ENCODE data around the gene STK4. TPM values are rescaled to one million over a fixed set of nuclear protein-coding genes. Genes with fewer than 3 reads are reported as not detected.

Gene STK4
- total and polyA plus RNA-seq, 2 donors (not counting 3 experiments of a cell fraction or from before 2014, with no cell fraction given): 9.1 to 29.6 TPM

GRCh38 chr20:45128099-45128498 is 161.8 kb downstream of the STK4 start:
- dilution Hi-C loops (cut with MboI; ENCODE audit: extremely low pct_ligation_motif_present, low sequenced_read_pairs): no loop called here
- POLR2A ChIA-PET: no interaction called here
- CTCF ChIA-PET: interaction anchor here (1.2 to 3.4 kb wide), 2 partner anchors 11 to 84 kb away, joined by 4 to 15 read pairs; no protein-coding TSS in a partner anchor
- H4K20me1 ChIP-seq (replicated peaks; ENCODE audit: control insufficient read depth, extremely low read depth, insufficient read depth, low read length): no peaks in the 10 kb centered on the region
- TF ChIP-seq GATA2 (IDR thresholded peaks at IDR 0.05; ENCODE audit: insufficient read depth, insufficient read length, low read depth, low read length): no peak
- TF ChIP-seq POLR2A (IDR thresholded peaks at IDR 0.05; ENCODE audit: low read depth, low read length): no peak
- no peak for TF ChIP-seq JUN (IDR thresholded peaks at IDR 0.05; ENCODE audit: borderline replicate concordance, insufficient read depth, insufficient read length, low read depth)
- TF ChIP-seq MYC (IDR thresholded peaks at IDR 0.05; ENCODE audit: low read depth, low read length): no peak
- TF ChIP-seq CTCF (IDR thresholded peaks at IDR 0.05; ENCODE audit: extremely low read depth in 1 of 2, insufficient read depth in 1 of 2, low read depth in 1 of 2, low read length in 2 of 2): no peak
- TF ChIP-seq EZH2 (IDR thresholded peaks at IDR 0.05; ENCODE audit: borderline replicate concordance, low read depth, low read length, severe bottlenecking): no peak
- TF ChIP-seq MAX (IDR thresholded peaks at IDR 0.05; ENCODE audit: insufficient read depth, insufficient read length): no peak
- TF ChIP-seq FOS (IDR thresholded peaks at IDR 0.05; ENCODE audit: borderline replicate concordance, insufficient read depth, low read length): no peak
- TF ChIP-seq POLR2AphosphoS5 (IDR thresholded peaks at IDR 0.05; ENCODE audit: insufficient read depth, low read depth, low read length): no peak
- intact Hi-C loops (cut with micrococcal nuclease): no loop called here
- H3K4me2 ChIP-seq (ENCODE audit: insufficient read depth, low read length): no peak overlapping the region
- no peaks in the 10 kb centered on the region for H3K36me3 ChIP-seq (ENCODE audit: control insufficient read depth in 2 of 2, extremely low read depth in 1 of 2, insufficient read depth in 2 of 2, low read length in 2 of 2)
- H3K79me2 ChIP-seq (ENCODE audit: control insufficient read depth, insufficient read depth, low read length): no peaks in the 10 kb centered on the region
- no TSS peak for BruUV-seq (replicated peaks)
- no peak overlapping the region for H3K27ac ChIP-seq (ENCODE audit: insufficient read depth, low read depth, low read length)
- DNase-seq (ENCODE audit: low read depth, low spot score): no peak
- no peak overlapping the region for H3K4me3 ChIP-seq (replicated peaks in 1 of 3; ENCODE audit: insufficient read depth in 1 of 3, low read depth in 1 of 3, low read length in 3 of 3)
- no peak for FAIRE-seq
- H3K4me1 ChIP-seq (ENCODE audit: control insufficient read depth, extremely low read depth, insufficient read depth, low read length): no peaks in the 10 kb centered on the region
- no peak overlapping the region for H3K9ac ChIP-seq (replicated peaks; ENCODE audit: extremely low read depth, insufficient read depth, low read length)
- H3K9me1 ChIP-seq (replicated peaks; ENCODE audit: control insufficient read depth, extremely low read depth, insufficient read depth, low read length): no peaks in the 10 kb centered on the region
- H3K9me3 ChIP-seq (replicated peaks; ENCODE audit: control insufficient read depth, insufficient read depth, low read length): no peaks in the 10 kb centered on the region
- H2AFZ ChIP-seq (ENCODE audit: low read depth, low read length): no peak overlapping the region
- H3K27me3 ChIP-seq (ENCODE audit: control insufficient read depth in 2 of 2, insufficient read depth in 2 of 2, low read length in 2 of 2): peaks cover 6 to 27% of the 10 kb centered on the region in 2 experiments

Small RNA genes within 50 kb of the gene (small RNA-seq; reads per million reads assigned to genes)
- not detected for gene RF00019 (ENCODE audit: insufficient read depth, insufficient read length, low read depth, low replicate concordance)

Other genes with a start within 250 kb of the STK4 start
- gene KCNK15, start 220.6 kb upstream of the STK4 start, total RNA-seq: not detected in 2 replicates
- 0.05 and 0.06 TPM in 2 replicates for gene KCNK15, start 220.6 kb upstream of the STK4 start, polyA plus RNA-seq
- gene RIMS4, start 156.0 kb upstream of the STK4 start, total RNA-seq: not detected in 2 replicates
- gene RIMS4, start 156.0 kb upstream of the STK4 start, polyA plus RNA-seq: not detected in 2 replicates
- gene YWHAB, start 80.8 kb upstream of the STK4 start, total RNA-seq: 255 and 256 TPM in 2 replicates
- 45.9 and 65.9 TPM in 2 replicates for gene YWHAB, start 80.8 kb upstream of the STK4 start, polyA plus RNA-seq
- gene PABPC1L, start 56.5 kb upstream of the STK4 start, total RNA-seq: 7.5 and 7.8 TPM in 2 replicates
- 12.6 and 14.2 TPM in 2 replicates for gene PABPC1L, start 56.5 kb upstream of the STK4 start, polyA plus RNA-seq
- gene TOMM34, start 6.1 kb upstream of the STK4 start, total RNA-seq: 37.0 and 44.2 TPM in 2 replicates
- gene TOMM34, start 6.1 kb upstream of the STK4 start, polyA plus RNA-seq: 36.3 and 36.9 TPM in 2 replicates
- 0.23 and 0.29 TPM in 2 replicates for gene KCNS1, start 134.6 kb downstream of the STK4 start, total RNA-seq
- gene KCNS1, start 134.6 kb downstream of the STK4 start, polyA plus RNA-seq: 0.14 and 0.29 TPM in 2 replicates
- gene WFDC5, start 148.7 kb downstream of the STK4 start, total RNA-seq: not detected in 2 replicates
- not detected in 2 replicates for gene WFDC5, start 148.7 kb downstream of the STK4 start, polyA plus RNA-seq
- gene WFDC12, start 158.0 kb downstream of the STK4 start, total RNA-seq: not detected in 2 replicates
- gene WFDC12, start 158.0 kb downstream of the STK4 start, polyA plus RNA-seq: not detected in 2 replicates
- gene PI3, start 208.4 kb downstream of the STK4 start, total RNA-seq: not detected in 2 replicates
- not detected in 2 replicates for gene PI3, start 208.4 kb downstream of the STK4 start, polyA plus RNA-seq
- gene SEMG1, start 240.5 kb downstream of the STK4 start, total RNA-seq: not detected in 2 replicates
- not detected in 2 replicates for gene SEMG1, start 240.5 kb downstream of the STK4 start, polyA plus RNA-seq

Measured in endothelial cell of umbilical vein (primary cell).